IPS-18c (cell line): Measurements from ENCODE around the gene RPP25L.

ENCODE experiments used
- H3K4me3 ChIP-seq: 2 replicates; pipeline ENCODE4 v1.7.0; 2013; ENCODE audit warnings: low read depth, mild to moderate bottlenecking, low read length, moderate library complexity; ENCODE audit not compliant: insufficient read depth
- H3K9me3 ChIP-seq: one replicate; pipeline ENCODE4 v1.6.1; 2013; ENCODE audit warnings: mild to moderate bottlenecking, low read length, moderate library complexity; ENCODE audit not compliant: control insufficient read depth, insufficient read depth

RPP25L gene

GRCh38 chr9:34592895-34593601 is 18.8 kb downstream of the RPP25L start:
- Histone ChIP-seq H3K9me3 (peaks cover 2% of the 10 kb centered on the region), H3K4me3 (no peak overlapping the region)

- H3K4me3 ChIP-seq, result no peak overlapping the region
These were observed 19.7 kb downstream of the RPP25L start for GRCh38 chr9:34591917-34592866.

GRCh38 chr9:34591248-34591916 is 20.5 kb downstream of the RPP25L start:
- Histone ChIP-seq H3K4me3 (peak overlapping the region; percentile 9; the same call in 1 of the 2 replicates), H3K9me3 (peaks cover 2% of the 10 kb centered on the region)

More at GRCh38 chr9:34591917-34592866, 19.7 kb downstream of the RPP25L start:
- H3K9me3 ChIP-seq, result peaks cover 2% of the 10 kb centered on the region

GRCh38 chr9:34590381-34591247 is 21.3 kb downstream of the RPP25L start:
- peak overlapping the region; percentile 58 for H3K4me3 ChIP-seq
- peaks cover 2% of the 10 kb centered on the region for H3K9me3 ChIP-seq

GRCh38 chr9:34589636-34590380 is 22.1 kb downstream of the RPP25L start, which contains the start of gene CNTFR:
CNTFR (minus strand) TSS chr9:34589724; CDS start chr9:34568981, 20,743 bp downstream.
- Histone ChIP-seq H3K9me3 (peaks cover 2% of the 10 kb centered on the region), H3K4me3 (peak within 1 kb of the TSS; percentile 58)

GRCh38 chr9:34588671-34589635 is 22.9 kb downstream of the RPP25L start:
- Histone ChIP-seq H3K9me3 (peaks cover 2% of the 10 kb centered on the region), H3K4me3 (peak overlapping the region; percentile 58; the same call in 1 of the 2 replicates)

GRCh38 chr9:34587271-34587670 is 24.6 kb downstream of the RPP25L start:
- Histone ChIP-seq H3K4me3 (no peak overlapping the region), H3K9me3 (peaks cover 2% of the 10 kb centered on the region)

GRCh38 chr9:34585946-34586669 is 25.8 kb downstream of the RPP25L start:
- H3K4me3 ChIP-seq, result peak overlapping the region; percentile 15

GRCh38 chr9:34584970-34585369 is 26.9 kb downstream of the RPP25L start:
- peaks cover 2% of the 10 kb centered on the region for H3K9me3 ChIP-seq
- no peak overlapping the region for H3K4me3 ChIP-seq

More at GRCh38 chr9:34585946-34586669, 25.8 kb downstream of the RPP25L start:
- peaks cover 2% of the 10 kb centered on the region for H3K9me3 ChIP-seq

- H3K9me3 ChIP-seq, result no peaks in the 10 kb centered on the region
- no peak overlapping the region for H3K4me3 ChIP-seq
These were observed 29.1 kb downstream of the RPP25L start for GRCh38 chr9:34582787-34583186.

GRCh38 chr9:34581318-34581717 is 30.6 kb downstream of the RPP25L start:
- no peak overlapping the region for H3K4me3 ChIP-seq
- H3K9me3 ChIP-seq, result no peaks in the 10 kb centered on the region

GRCh38 chr9:34580358-34580757 is 31.5 kb downstream of the RPP25L start:
- H3K9me3 ChIP-seq, result no peaks in the 10 kb centered on the region
- no peak overlapping the region for H3K4me3 ChIP-seq

- H3K9me3 ChIP-seq, result no peaks in the 10 kb centered on the region
- no peak overlapping the region for H3K4me3 ChIP-seq
These were observed 32.1 kb downstream of the RPP25L start for GRCh38 chr9:34579808-34580163.

GRCh38 chr9:34579104-34579807 is 32.6 kb downstream of the RPP25L start:
- Histone ChIP-seq H3K9me3 (no peaks in the 10 kb centered on the region), H3K4me3 (peak overlapping the region; percentile 50; the same call in 1 of the 2 replicates)
